Measurements from ENCODE around the gene GLP2R. TPM values are rescaled to one million over a fixed set of nuclear protein-coding genes. Genes with fewer than 3 reads are reported as not detected.

GLP2R gene
- total RNA-seq, 1 experiment from 2014 or later = not detected

DNA sequence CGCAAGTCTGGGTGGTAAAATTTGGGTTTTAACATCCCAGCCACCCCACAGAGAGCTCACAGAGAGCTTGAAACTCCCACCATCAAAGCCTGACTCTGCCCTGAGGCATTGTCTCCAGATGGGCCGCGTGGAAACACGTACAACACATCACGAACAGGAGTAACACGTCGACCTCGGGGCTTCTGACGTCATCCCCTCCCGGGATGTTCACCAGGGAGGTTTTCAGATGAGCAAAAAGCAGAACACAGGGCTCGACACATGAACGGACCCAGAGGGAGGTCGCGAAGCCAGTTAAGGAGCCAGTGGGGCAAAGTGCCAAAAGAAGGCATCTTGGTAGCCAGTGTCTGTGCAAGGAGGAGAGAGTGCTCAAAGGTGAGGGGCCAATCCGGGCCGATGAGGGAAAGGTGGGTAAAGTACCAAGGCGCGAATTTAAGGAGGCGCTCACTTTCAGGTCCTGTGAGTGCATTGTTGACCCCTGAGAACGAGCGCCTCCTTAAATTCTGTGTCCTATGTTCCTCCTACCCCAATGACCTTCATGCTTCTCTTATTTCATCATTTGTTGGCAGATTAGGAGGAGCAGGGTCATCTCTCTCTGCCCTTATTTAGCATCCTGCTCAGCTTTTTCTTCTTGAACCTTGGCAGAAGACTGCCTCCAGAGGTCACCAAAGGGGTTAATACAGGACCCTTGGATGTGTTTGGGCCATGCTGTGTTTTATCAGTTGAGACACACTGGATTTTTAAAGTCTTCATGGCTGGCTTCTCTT lies 73.7 kb downstream of the GLP2R start:
- H3K27ac Mint-ChIP-seq = no peak overlapping the region

DNA sequence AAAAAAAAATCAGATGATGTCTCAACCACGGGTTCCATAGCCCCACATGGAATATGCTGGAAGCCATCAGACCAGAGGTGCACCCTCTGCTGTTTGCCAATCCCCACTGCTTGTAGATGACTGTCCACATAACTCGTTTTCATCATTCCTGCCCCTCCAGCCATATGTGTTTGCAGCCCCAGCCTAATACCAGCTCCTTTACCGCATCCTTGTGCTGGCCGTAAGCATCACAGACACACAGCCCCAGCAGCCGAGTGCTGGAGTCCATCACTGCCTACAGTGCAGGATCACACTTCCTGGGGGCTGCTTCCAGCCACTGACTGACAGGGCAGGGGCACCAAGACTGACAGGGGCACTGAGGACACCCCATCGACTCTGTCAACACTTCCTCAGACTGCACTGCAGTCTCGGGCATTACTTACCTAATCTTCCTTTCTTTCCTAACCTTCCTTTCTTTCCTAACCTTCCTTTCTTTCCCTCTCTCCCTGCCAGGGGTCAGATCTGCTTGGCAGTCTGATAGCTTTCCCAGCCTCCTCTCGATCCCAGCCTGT lies 74.4 kb downstream of the GLP2R start:
- peaks cover 3% of the 10 kb centered on the region; the same call in 1 of the 2 replicates for H3K27me3 Mint-ChIP-seq (ENCODE audit: low read depth)
- TF ChIP-seq, protein P1, sequence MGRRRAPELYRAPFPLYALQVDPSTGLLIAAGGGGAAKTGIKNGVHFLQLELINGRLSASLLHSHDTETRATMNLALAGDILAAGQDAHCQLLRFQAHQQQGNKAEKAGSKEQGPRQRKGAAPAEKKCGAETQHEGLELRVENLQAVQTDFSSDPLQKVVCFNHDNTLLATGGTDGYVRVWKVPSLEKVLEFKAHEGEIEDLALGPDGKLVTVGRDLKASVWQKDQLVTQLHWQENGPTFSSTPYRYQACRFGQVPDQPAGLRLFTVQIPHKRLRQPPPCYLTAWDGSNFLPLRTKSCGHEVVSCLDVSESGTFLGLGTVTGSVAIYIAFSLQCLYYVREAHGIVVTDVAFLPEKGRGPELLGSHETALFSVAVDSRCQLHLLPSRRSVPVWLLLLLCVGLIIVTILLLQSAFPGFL (CRISPR knock-in tag; IDR thresholded peaks at IDR 0.05; ENCODE audit: borderline replicate concordance) = no peak
- TF ChIP-seq, protein P2, sequence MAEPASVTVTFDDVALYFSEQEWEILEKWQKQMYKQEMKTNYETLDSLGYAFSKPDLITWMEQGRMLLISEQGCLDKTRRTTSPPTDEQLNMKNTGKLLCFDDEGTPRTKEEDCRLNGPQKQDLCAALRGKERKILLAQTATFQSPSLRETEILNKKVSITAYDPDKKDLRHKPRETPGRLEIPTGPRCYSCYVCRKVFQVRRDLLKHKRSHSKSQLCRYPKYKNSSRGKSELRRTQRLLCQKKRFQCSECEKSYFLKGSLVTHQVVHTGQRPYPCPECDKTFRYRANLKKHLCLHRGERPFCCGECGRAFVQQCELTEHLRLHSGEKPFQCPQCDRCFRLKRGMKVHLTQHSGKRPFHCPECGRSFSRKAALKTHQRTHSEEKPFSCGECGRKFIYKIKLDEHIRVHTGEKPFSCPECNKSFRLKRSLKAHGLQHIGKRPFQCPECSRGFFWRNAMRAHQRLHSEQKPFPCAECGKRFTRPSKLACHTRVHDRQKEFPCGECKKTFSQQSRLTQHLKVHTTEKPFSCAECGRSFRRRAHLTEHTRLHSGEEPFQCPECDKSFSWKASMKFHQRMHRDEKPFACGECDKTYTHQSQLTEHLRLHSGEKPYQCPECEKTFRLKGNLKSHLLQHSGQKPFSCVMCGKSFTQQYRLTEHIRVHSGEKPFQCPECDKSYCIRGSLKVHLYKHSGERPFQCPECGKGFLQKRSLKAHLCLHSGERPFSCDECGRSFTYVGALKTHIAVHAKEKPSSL (CRISPR knock-in tag; conservative IDR thresholded peaks at IDR 0.05) = no peak
- ATAC-seq (no peak), DNase-seq (ENCODE audit: low spot score) (no peak)
- H3K9me3 Mint-ChIP-seq = peaks cover 4% of the 10 kb centered on the region; the same call in 1 of the 2 replicates
- H3K4me3 Mint-ChIP-seq = no peak overlapping the region
- ChIA-PET POLR2A (no interaction called here), CTCF (interaction anchor here (1.6 to 5.7 kb wide), 2 partner anchors 11 to 24 kb away, joined by 4 to 39 read pairs; no protein-coding TSS in a partner anchor)
- H3K36me3 Mint-ChIP-seq = no peaks in the 10 kb centered on the region
- peaks cover 4% of the 10 kb centered on the region; the same call in 1 of the 2 replicates for H3K4me1 Mint-ChIP-seq
- H3K27ac Mint-ChIP-seq = no peak overlapping the region

More for the DNA sequence above, 73.7 kb downstream of the GLP2R start:
- no peak for ATAC-seq
- Mint-ChIP-seq H3K36me3 (no peaks in the 10 kb centered on the region), H3K4me1 (peaks cover 4% of the 10 kb centered on the region; the same call in 1 of the 2 replicates), H3K4me3 (no peak overlapping the region), H3K9me3 (peaks cover 10% of the 10 kb centered on the region), H3K27me3 (ENCODE audit: low read depth) (peaks cover 3% of the 10 kb centered on the region; the same call in 1 of the 2 replicates)
- TF ChIP-seq MYBL2 (CRISPR knock-in tag; IDR thresholded peaks at IDR 0.05) (no peak), JAZF1 (CRISPR knock-in tag; IDR thresholded peaks at IDR 0.05) (no peak), OVOL2 (CRISPR knock-in tag; IDR thresholded peaks at IDR 0.05; ENCODE audit: borderline replicate concordance) (no peak), PRRX2 (CRISPR knock-in tag; IDR thresholded peaks at IDR 0.05) (no peak), ZNF671 (CRISPR knock-in tag; IDR thresholded peaks at IDR 0.05) (no peak)
- TF ChIP-seq, protein P3, sequence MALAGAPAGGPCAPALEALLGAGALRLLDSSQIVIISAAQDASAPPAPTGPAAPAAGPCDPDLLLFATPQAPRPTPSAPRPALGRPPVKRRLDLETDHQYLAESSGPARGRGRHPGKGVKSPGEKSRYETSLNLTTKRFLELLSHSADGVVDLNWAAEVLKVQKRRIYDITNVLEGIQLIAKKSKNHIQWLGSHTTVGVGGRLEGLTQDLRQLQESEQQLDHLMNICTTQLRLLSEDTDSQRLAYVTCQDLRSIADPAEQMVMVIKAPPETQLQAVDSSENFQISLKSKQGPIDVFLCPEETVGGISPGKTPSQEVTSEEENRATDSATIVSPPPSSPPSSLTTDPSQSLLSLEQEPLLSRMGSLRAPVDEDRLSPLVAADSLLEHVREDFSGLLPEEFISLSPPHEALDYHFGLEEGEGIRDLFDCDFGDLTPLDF (CRISPR knock-in tag; IDR thresholded peaks at IDR 0.05) = no peak
- DNase-seq (ENCODE audit: low spot score) = no peak
- ChIA-PET POLR2A (no interaction called here), CTCF (interaction anchor here (1.3 to 5.7 kb wide), 2 partner anchors 10 to 155 kb away, joined by 5 to 39 read pairs; no protein-coding TSS in a partner anchor)

DNA sequence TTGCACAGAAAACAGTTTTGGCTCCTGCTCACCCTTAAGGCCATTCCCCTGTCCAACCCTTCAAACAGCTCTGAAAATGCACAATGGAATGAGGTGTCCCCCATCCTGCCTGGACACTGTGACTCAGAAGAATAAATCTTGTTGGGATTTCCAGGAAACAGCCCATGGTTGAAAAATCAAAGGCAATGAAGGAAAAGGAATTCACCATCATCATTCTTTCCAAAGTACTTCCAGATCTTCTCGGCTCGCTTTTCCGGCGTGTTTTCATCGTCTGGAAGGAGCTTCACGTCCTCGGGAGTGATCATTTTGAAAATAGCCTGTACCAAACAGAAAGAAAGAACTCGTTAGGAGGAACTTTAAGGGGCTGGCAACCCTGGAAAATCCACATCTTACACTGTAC lies 75.1 kb downstream of the GLP2R start:
- ChIA-PET CTCF (interaction anchor here (0.9 to 5.7 kb wide), 4 partner anchors 11 to 172 kb away, joined by 3 to 39 read pairs (median 4); no protein-coding TSS in a partner anchor), POLR2A (no interaction called here)
- H3K9me3 Mint-ChIP-seq = peaks cover 4% of the 10 kb centered on the region; the same call in 1 of the 2 replicates
- DNase-seq (ENCODE audit: low spot score) = no peak
- H3K36me3 Mint-ChIP-seq = no peaks in the 10 kb centered on the region
- H3K4me3 Mint-ChIP-seq = no peak overlapping the region
- no peak for ATAC-seq
- peaks cover 3% of the 10 kb centered on the region; the same call in 1 of the 2 replicates for H3K27me3 Mint-ChIP-seq (ENCODE audit: low read depth)
- H3K27ac Mint-ChIP-seq = no peak overlapping the region
- H3K4me1 Mint-ChIP-seq = peaks cover 4% of the 10 kb centered on the region; the same call in 1 of the 2 replicates
- no peak for TF ChIP-seq CREM (CRISPR knock-in tag; IDR thresholded peaks at IDR 0.05)
- TF ChIP-seq, protein P4, sequence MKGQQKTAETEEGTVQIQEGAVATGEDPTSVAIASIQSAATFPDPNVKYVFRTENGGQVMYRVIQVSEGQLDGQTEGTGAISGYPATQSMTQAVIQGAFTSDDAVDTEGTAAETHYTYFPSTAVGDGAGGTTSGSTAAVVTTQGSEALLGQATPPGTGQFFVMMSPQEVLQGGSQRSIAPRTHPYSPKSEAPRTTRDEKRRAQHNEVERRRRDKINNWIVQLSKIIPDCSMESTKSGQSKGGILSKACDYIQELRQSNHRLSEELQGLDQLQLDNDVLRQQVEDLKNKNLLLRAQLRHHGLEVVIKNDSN (CRISPR knock-in tag; IDR thresholded peaks at IDR 0.05) = no peak
- no peak for TF ChIP-seq NFE2L1 (CRISPR knock-in tag; IDR thresholded peaks at IDR 0.05)
- no peak for TF ChIP-seq MXD4 (CRISPR knock-in tag; IDR thresholded peaks at IDR 0.05; ENCODE audit: borderline replicate concordance)
- no peak for TF ChIP-seq SOX15 (CRISPR knock-in tag; IDR thresholded peaks at IDR 0.05)
- no peak for TF ChIP-seq GRHL2 (CRISPR knock-in tag; IDR thresholded peaks at IDR 0.05; ENCODE audit: insufficient replicate concordance, severe bottlenecking)
- TF ChIP-seq SMAD3 (CRISPR knock-in tag; IDR thresholded peaks at IDR 0.05; ENCODE audit: borderline replicate concordance) = no peak
- no peak for TF ChIP-seq TCF7 (CRISPR knock-in tag; IDR thresholded peaks at IDR 0.05; ENCODE audit: low read depth)
- no peak for TF ChIP-seq FOXJ3 (CRISPR knock-in tag; IDR thresholded peaks at IDR 0.05; ENCODE audit: borderline replicate concordance)
- TF ChIP-seq, protein P5, sequence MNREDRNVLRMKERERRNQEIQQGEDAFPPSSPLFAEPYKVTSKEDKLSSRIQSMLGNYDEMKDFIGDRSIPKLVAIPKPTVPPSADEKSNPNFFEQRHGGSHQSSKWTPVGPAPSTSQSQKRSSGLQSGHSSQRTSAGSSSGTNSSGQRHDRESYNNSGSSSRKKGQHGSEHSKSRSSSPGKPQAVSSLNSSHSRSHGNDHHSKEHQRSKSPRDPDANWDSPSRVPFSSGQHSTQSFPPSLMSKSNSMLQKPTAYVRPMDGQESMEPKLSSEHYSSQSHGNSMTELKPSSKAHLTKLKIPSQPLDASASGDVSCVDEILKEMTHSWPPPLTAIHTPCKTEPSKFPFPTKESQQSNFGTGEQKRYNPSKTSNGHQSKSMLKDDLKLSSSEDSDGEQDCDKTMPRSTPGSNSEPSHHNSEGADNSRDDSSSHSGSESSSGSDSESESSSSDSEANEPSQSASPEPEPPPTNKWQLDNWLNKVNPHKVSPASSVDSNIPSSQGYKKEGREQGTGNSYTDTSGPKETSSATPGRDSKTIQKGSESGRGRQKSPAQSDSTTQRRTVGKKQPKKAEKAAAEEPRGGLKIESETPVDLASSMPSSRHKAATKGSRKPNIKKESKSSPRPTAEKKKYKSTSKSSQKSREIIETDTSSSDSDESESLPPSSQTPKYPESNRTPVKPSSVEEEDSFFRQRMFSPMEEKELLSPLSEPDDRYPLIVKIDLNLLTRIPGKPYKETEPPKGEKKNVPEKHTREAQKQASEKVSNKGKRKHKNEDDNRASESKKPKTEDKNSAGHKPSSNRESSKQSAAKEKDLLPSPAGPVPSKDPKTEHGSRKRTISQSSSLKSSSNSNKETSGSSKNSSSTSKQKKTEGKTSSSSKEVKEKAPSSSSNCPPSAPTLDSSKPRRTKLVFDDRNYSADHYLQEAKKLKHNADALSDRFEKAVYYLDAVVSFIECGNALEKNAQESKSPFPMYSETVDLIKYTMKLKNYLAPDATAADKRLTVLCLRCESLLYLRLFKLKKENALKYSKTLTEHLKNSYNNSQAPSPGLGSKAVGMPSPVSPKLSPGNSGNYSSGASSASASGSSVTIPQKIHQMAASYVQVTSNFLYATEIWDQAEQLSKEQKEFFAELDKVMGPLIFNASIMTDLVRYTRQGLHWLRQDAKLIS (CRISPR knock-in tag; IDR thresholded peaks at IDR 0.05; ENCODE audit: borderline replicate concordance) = no peak
- no peak for TF ChIP-seq ZNF219 (CRISPR knock-in tag; IDR thresholded peaks at IDR 0.05; ENCODE audit: borderline replicate concordance)
